ENCODE results near the gene APBB3. TPM values are rescaled to one million over a fixed set of nuclear protein-coding genes. Genes with fewer than 3 reads are reported as not detected.

The APBB3 gene
- total RNA-seq, 3 donors from 2014 or later (not counting 1 experiment from before 2014, with no cell fraction given), result 44.0 to 44.9 (median 44.4) TPM

- Histone ChIP-seq H3K27ac (ENCODE audit: low read length) (no peak overlapping the region), H3K9me3 (ENCODE audit: control insufficient read depth, insufficient read depth, low read length) (no peaks in the 10 kb centered on the region), H3K4me1 (ENCODE audit: control insufficient read depth, insufficient read depth, low read length) (peaks cover 27% of the 10 kb centered on the region), H3K27me3 (ENCODE audit: control insufficient read depth, insufficient read depth, low read length) (no peaks in the 10 kb centered on the region), H3K4me3 (ENCODE audit: low read length) (no peak overlapping the region), H3K36me3 (ENCODE audit: control insufficient read depth, insufficient read depth, low read length) (no peaks in the 10 kb centered on the region)
- TF ChIP-seq CTCF (IDR thresholded peaks at IDR 0.05), result no peak
- ATAC-seq, result no peak
- Mint-ChIP-seq H3K27me3 (ENCODE audit: low read depth in 2 of 2) (no peaks in the 10 kb centered on the region), H3K27ac (peak overlapping the region; percentile 96), H3K9me3 (no peaks in the 10 kb centered on the region), H3K4me1 (peaks cover 47 to 50% of the 10 kb centered on the region in 2 donors), H3K36me3 (no peaks in the 10 kb centered on the region), H3K4me3 (no peak overlapping the region)
- intact Hi-C loops (cut with micrococcal nuclease), result no loop called here
- DNase-seq, result no peak
- WGBS (ENCODE audit: insufficient coverage), result 93% methylated on average over 9 of the region's 9 CpGs
These were observed 5.9 kb downstream of the APBB3 start for GRCh38 chr5:140558542-140558941.

GRCh38 chr5:140557965-140558364 lies 6.4 kb downstream of the APBB3 start:
- H3K4me3 Mint-ChIP-seq, result peak overlapping the region; percentile 84
- peaks cover 50 to 55% of the 10 kb centered on the region in 2 donors for H3K4me1 Mint-ChIP-seq
- H3K4me3 ChIP-seq (ENCODE audit: low read length), result no peak overlapping the region
- H3K9me3 Mint-ChIP-seq, result no peaks in the 10 kb centered on the region
- no peaks in the 10 kb centered on the region for H3K36me3 Mint-ChIP-seq
- DNase-seq (no peak), ATAC-seq (no peak)
- no peaks in the 10 kb centered on the region for H3K9me3 ChIP-seq (ENCODE audit: control insufficient read depth, insufficient read depth, low read length)
- H3K27ac Mint-ChIP-seq, result peak overlapping the region; percentile 96
- H3K27me3 ChIP-seq (ENCODE audit: control insufficient read depth, insufficient read depth, low read length), result no peaks in the 10 kb centered on the region
- 98% methylated on average over 3 of the region's 3 CpGs for WGBS (ENCODE audit: insufficient coverage)
- no peaks in the 10 kb centered on the region for H3K27me3 Mint-ChIP-seq (ENCODE audit: low read depth in 2 of 2)
- H3K27ac ChIP-seq (ENCODE audit: low read length), result peak overlapping the region; percentile 94
- H3K4me1 ChIP-seq (ENCODE audit: control insufficient read depth, insufficient read depth, low read length), result peaks cover 23% of the 10 kb centered on the region
- intact Hi-C loops (cut with micrococcal nuclease), result loop anchor here (1.0 to 2.0 kb wide), 3 partner anchors 11 to 157 kb away; partner anchors contain the start of genes ANKHD1, EIF4EBP3, IK and NDUFA2
- H3K36me3 ChIP-seq (ENCODE audit: control insufficient read depth, insufficient read depth, low read length), result no peaks in the 10 kb centered on the region
- TF ChIP-seq CTCF (IDR thresholded peaks at IDR 0.05), result no peak

GRCh38 chr5:140557136-140557805 lies 7.1 kb downstream of the APBB3 start, which contains the start of gene SRA1:
TSS of gene SRA1 (minus strand) at chr5:140557473. CDS start at chr5:140557452, 21 bp downstream.
- Histone ChIP-seq H3K4me1 (ENCODE audit: control insufficient read depth, insufficient read depth, low read length) (peaks cover 23% of the 10 kb centered on the region), H3K36me3 (ENCODE audit: control insufficient read depth, insufficient read depth, low read length) (no peaks in the 10 kb centered on the region), H3K27me3 (ENCODE audit: control insufficient read depth, insufficient read depth, low read length) (no peaks in the 10 kb centered on the region), H3K9me3 (ENCODE audit: control insufficient read depth, insufficient read depth, low read length) (no peaks in the 10 kb centered on the region), H3K27ac (ENCODE audit: low read length) (peak within 1 kb of the TSS; percentile 94), H3K4me3 (ENCODE audit: low read length) (peak within 1 kb of the TSS; percentile 86)
- no peak for TF ChIP-seq CTCF (IDR thresholded peaks at IDR 0.05)
- no peaks in the 10 kb centered on the region for H3K36me3 Mint-ChIP-seq
- H3K4me3 Mint-ChIP-seq, result peak within 1 kb of the TSS; percentile 84
- H3K4me1 Mint-ChIP-seq, result peaks cover 47 to 53% of the 10 kb centered on the region in 2 donors
- DNase-seq (peak; percentile 89 to 90), ATAC-seq (peak; percentile 87 to 96 (median 93))
- under 1% methylated on average over 46 of the region's 46 CpGs for WGBS (ENCODE audit: insufficient coverage)
- H3K27ac Mint-ChIP-seq, result peak within 1 kb of the TSS; percentile 96
- intact Hi-C loops (cut with micrococcal nuclease), result loop anchor here (1.0 to 2.0 kb wide), 3 partner anchors 10 to 156 kb away; partner anchors contain the start of genes ANKHD1, EIF4EBP3, IK and NDUFA2
- H3K9me3 Mint-ChIP-seq, result no peaks in the 10 kb centered on the region
- no peaks in the 10 kb centered on the region for H3K27me3 Mint-ChIP-seq (ENCODE audit: low read depth in 2 of 2)
